NOMO-1 treated with dmso at 0.1 percent for 144 hours (cell line): Measurements from ENCODE around the gene SIX3.

ENCODE experiments used
- DNase-seq: peaks from one replicate; lab custom pipeline; 2025; ENCODE audit not compliant: unreplicated experiment; lab: John Stamatoyannopoulos, UW

The SIX3 gene

DNA sequence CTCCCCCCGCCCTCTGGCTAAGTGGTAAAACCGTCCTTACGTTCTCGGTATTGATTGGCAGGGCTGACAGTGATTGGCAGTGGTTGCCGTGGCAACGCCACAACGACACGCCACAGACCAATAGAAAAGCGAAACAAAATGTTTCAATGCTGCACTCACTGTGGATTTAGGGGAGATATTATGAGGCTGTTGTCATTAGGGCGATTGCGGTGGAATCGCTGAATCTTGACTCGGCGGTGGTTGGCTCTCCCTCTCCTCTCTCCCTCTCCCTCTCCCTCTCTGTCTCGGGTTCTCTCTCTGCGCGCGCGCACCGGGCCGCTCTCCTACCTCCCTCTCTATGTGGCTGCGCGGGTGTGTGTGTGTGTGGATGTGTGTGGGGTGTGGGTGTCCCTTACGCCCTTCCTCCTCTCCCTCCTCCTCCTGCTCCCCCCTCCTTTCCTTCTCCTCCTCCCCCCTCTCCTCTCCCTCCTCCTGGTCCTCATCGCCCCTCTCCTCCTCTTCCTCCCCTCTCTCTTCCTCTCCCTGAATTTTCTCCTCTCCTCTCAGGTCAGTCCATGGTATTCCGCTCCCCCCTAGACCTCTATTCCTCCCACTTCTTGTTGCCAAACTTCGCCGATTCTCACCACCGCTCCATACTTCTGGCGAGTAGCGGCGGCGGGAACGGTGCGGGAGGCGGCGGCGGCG lies at the start of gene SIX3:
TSS of gene SIX3 (plus strand) at position 152 of the 684 bp plus-strand sequence. CDS start at position 555, 403 bp downstream.
- DNase-seq = no peak

DNA sequence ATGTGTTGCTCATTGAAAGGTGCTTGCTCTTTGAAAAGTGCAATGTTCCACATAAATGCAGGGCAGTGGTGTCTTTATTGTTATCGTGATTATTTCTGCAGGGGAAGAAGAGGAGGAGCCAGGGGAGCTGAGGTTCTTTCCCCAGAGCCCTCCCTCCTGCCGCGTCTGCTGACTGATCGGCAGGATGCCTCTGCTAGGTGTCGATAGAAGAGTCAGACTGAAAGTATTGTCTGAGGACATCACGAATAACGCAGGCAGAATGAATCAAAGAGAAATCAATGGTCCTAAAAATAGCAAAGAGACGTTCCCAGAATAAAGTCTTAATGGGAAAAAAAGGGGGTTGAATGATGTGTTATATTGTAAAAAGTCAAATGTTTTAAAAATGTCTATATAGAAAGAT lies 47.4 kb upstream of the SIX3 start:
- no peak for DNase-seq

DNA sequence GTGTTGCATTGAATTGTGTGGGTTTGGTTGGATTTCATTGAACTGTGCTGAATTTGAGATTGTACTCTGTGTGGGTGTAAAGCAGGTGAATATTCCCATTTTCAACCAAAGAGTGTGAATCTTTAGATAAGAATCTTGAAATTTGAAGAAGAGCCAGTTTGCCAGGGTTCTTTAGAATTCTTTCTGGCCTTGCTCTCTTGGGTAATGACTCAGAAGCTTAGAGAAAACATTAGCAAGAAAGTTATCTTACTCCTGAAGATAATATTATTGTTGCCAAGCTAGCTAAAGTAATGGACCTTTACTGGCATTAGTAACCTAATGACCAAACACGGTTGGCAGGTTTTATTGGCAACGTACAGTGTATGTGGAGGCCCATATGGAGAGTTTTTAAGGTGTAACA lies 46.4 kb upstream of the SIX3 start:
- DNase-seq = no peak

DNA sequence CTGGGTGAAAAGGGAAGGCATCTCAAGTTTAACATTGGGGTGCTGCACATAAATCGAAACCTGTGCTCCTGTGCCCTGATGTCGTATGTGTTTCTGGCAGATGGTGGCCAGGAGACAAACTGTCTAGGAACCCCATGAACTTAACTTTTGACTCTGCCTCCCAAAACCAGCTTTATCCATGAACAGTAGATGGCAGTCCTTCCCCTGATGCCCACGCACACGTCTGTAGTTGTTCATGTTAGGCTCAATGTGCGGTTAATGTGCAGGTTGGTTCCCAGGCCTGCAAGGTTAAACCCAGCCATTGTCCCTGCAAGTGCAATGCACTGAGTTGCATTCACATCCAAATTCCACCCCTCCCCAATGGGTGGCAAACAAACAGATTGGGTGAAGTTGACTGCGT lies 44.1 kb upstream of the SIX3 start:
- DNase-seq = no peak

DNA sequence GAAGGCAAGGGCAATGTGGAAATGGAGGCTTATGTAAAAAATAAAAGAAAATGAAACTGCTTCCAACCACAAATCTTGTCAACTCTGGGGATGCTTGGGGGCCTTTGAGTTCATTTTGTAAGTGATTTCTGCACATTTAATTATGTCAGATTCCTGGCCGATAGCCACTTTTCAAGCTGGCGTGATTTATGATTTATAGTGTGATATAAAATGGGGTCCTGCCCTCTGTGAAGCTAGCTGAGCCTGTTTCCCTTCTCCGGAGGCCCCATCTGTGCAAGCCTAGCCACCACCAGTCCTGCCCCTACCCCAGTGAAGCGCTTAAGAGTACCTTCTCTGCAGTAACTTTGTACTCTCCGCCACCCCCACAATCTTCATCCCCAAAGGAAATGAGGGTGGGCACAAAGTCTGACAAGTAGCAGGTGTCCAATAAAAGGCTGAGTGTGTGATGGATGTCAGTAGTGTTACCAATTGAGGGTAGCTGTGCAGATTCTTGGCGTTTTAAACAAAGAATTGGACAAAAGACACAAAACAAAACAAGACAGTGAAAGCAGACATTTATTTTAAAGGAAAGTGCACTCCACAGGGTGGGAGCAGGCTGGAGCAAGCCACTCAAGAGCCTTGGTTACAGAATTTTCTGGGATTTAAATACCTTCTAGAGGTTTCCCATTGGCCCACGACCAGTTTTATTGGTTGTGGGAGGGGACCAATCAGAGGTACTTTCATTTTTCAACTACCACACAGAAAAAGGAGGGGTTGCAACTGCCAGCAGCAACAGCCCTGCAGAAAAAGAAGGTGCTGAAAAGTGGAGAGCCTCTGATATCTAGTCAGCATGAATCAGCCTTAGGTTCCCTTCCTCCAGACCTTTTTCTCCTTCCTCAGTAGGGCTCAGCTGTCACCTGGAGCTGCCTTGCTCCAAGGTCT lies 39.0 kb upstream of the SIX3 start:
- no peak for DNase-seq

DNA sequence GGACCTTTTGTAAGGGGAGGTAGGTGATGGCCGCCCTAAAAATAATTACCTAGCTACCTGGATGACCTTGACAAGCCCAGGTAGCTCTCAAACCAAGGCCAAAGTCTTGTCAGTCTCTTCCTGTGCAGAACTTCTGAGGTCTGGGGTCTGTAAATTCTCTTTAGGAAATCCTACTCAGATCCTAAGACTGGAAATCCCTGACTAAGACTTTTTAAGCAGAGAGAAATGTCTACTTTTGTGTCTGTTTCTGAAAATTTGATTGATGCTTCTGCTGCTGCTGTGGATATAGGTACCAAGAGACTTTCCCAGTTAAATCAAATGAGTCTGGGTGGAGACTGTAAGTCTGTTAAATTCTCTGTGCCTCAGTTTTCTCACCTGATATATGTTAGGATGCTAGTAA lies 36.9 kb upstream of the SIX3 start:
- DNase-seq = no peak

DNA sequence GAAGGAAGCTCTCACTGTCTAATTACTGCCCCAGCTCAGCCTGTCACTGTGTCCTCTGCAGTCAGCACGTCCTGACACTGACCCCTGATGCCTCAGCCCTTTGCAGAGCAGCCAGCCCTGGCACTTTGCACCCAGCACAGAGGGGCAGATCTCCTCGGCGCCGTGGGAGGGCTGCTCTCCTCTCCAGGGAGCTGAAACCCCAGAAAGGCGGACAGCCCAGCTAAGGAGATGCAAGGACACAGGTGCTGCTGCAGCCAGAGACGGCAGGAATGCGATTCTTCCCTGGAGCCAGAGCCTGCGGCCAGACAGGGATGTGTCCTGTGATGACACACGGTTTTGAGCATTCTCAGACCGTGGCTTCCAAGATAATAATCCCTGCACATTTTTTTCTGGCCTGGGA lies 34.5 kb upstream of the SIX3 start:
- no peak for DNase-seq

DNA sequence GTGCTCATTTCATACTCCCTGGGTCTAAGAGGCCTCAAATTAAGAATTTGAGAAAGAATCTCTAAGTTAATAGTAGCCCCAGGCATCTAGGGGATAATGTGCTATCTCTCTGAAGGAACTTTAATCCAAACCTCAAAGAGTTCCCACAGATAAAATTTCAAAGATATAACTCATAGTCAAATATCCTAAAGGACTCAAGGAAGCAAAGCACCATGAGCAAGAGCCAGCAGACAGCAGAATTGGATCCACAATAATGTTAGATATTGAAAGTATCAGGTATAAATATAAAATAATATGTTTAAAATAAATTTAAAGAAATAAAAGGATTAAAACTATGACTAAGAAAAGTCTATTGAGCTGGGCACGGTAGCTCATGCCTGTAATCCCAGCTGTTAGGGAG lies 31.7 kb upstream of the SIX3 start:
- no peak for DNase-seq

DNA sequence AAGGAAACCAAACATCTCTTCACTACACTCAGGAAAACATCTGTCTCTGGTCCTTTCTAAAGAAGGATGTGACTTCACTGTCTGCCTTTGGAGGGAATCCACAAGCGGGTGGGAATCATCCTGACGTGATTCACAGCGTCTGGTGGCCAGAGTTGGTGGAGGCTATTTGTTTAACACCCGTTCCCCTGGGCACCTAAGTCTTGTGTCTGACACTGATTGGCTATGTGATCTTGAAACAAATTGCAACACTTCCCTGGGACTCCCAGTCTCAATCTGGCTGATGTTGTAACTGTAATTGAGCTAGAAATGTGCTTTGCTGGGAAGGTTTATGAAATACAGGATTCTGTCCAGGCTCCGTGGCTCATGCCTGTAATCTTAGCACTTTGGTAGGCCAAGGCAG lies 28.8 kb upstream of the SIX3 start:
- DNase-seq = no peak

DNA sequence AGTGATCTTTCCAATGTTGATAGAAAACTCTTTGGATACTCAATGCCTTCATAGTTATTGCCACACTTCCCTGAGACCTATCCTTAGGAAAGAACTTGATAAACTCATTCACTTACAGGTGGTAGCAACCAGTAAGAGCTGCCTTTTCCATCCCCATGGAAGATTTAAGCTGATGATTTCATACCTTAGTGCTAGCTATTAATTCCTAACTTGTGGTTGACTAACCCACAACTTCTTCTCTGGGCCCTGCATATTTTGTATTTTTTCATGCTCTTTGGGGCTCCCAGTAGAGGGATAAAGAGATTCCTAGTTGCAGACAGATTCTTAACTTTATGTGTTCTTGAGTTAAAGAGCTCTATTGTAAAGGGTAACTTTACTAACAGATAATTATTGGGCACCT lies 25.2 kb upstream of the SIX3 start:
- no peak for DNase-seq

DNA sequence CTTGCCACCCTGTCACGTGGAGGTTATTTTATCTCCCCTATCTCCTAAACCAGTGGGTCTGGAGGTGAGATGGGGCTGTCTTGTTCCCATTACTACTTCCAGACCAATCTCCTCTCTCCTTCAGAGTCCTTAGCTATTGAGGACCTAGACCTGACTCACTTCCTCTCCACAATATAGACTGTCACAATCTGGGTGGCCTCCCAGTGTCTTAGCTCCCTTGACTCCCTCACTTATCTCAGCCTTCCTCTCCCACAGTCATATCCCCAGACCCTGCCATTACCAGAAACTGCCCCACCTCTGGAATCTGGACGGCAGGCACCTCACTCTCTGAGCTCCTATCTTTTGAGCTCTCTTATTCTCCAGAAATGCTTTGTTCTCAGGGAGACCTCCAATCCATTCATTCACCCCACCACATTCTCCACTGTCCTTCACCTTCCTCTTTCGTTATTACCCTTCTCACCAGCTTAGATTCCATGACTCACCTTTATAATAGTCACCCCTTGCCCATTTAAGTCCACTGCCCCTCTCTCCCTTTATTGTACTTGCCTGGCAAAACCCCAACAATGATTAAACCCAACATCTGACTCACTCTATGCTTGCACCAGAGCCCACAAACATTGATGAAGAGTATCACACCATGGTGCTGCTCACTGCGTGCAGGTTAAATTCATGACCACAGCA lies 23.3 kb upstream of the SIX3 start:
- no peak for DNase-seq

DNA sequence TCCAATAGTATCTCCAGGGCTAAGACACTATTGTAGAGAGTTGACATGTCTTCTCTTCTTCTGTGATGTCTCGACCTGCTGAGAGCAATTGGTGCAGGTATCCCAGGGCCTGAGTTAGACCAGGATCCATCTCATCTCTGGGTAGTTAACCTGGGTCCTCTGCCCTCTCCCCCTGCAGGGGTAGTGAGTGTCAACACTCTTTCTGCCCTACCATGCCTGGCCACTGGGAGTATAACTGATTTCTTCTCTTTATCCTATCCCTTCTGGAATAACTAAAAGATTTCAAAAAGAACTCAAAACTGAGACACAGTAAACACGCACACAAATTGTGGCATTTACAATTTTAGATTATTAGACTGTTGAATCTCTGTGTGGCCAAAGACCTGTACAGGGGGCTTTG lies 20.8 kb upstream of the SIX3 start:
- no peak for DNase-seq

DNA sequence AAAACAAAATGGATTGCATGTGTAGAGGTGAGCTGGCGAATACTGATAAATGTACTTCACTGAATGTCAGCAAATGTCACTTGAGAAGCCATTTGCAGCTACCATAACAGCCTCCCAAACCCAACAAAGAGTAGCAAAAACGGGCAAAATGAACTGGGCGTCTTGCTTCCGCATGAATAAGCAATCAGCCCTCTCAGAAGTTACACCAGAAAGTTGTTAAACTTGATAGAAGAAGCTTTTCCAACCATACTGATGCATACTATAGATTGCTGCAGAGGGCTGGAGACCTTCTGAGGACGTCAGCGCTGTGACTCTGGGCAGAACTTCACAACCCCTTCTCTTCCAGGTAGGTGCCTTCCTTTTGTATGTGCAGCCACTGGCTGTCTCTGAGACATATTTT lies 18.7 kb upstream of the SIX3 start:
- no peak for DNase-seq

DNA sequence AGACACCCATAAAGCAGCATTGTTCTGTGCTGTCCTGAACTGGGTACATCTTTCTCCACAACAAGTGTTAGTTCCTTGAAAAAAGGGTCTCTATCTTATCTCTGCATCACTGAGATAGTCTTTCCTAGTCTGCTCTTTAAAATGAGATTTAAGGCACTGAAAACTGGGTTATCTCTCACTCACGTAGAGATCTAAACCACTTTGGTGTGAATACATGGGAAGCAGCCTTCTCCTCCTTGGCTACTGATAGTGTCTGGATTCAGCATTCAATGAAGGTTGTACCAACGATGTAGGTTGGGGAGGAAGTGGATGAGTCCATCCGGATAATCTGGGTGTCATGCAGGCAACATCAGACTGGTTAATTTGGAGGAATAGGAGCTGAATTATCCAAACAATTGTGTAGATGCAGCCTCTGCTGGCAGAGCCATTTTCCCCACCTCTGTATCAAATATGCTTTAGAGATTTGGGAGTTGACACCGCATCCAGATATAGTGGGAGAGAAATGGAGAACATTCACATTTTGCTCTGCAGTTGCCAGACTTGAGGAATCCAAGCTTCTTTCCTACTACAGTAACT lies 15.9 kb upstream of the SIX3 start:
- no peak for DNase-seq

DNA sequence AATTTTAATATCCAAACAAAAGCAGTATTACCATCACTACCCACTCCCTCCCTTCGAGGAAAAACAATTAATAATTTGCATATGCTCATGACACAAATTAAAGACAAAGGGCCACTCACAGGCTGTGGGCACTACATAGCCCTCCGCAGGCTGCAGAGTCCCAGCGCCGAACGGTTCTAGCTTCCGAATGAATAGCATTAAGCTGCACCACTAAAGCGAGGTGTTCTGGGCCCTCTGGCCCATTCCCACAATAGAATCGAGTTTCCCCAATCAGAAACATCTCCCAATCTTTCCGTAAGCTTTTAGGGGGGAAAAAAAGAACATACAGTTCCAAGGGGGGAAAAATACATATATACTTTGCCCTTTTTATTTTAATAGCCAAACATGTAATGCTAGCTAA lies 14.5 kb upstream of the SIX3 start:
- DNase-seq = no peak

DNA sequence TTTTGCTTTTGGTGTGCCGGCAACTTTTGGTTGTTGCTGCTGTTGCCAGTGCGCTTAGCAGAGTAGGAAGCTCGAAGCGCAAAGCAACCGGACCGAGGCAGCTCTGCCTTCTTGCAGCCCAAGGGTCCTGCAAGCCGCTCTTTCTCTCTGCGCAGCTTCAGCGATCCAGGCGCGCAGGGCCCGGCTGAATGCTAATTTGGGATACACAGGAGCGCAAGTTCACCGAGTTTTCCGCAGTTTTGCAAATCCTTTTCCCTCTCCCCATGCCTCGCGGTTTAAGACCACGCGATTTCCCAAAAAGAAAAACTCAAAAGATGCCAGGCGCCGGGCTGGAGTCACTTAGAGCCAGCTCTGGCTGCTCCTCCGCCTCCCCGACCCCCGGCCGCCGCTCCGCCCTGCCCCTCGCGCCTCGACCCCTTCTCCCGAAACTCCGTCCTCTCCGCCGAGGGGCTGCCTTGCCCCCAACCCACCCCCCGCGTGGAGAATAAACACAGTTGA lies 13.5 kb upstream of the SIX3 start:
- no peak for DNase-seq

DNA sequence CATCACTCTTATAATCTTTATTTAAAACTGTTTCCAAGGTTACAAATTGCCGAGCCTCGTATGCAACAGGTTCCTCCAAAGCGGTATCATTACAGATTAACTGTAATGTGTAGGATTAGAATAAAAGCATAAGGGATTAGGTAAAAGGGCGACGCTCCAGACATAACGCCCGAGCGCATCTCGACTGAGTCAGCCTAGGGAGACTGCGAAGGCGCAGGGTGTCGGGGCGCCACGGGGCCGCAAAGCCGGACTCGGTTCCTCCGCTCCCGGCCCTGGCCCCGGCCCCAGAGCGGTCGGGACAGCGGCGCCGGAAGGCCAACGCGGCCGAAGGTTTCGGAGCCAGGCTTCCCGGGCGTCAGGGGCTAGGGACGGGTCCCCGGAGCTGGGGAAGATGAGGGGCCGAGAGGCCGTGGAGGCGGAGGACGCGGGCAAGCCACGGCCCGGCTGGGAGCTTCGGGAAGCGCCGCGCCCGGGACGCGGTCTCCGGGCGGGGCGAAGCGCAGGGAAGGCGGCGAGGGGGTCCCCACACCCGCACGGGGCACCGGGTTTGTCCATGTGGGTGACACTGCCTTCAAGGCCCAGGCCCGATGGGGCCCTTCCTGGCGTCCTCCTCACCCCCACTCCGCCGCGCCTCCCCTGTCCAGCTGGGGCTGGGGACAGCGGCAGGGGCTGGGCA lies 12.9 kb upstream of the SIX3 start:
- DNase-seq = no peak

DNA sequence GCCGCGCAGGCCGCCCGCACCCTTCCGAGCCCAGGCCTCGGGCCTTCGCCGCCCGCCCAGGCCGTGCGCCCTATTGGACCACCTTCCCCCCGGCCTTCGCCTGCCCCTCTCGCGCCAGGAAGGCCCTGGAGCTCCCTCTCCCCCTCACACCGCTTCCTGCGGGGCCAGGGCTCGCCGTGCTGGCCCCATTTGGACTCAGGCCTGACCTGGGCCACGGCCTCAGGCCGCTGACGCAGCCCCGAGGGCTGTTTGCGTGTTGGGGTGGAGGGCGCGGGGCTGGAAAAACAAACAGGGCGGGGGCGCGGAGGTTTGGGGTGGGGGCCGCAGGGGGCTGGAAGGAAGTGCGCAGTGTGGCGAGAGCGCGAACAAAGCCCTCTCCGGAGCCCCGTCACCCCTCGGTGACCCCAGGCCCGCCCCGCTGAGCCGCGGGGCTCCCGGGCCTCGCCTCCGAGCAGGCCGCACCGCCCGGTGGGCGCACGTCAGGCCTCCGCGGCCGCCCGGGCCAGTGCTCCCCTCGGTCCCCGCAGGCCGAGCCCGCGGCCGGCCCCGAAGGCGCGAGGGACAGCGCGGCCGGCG lies 12.3 kb upstream of the SIX3 start:
- no peak for DNase-seq

DNA sequence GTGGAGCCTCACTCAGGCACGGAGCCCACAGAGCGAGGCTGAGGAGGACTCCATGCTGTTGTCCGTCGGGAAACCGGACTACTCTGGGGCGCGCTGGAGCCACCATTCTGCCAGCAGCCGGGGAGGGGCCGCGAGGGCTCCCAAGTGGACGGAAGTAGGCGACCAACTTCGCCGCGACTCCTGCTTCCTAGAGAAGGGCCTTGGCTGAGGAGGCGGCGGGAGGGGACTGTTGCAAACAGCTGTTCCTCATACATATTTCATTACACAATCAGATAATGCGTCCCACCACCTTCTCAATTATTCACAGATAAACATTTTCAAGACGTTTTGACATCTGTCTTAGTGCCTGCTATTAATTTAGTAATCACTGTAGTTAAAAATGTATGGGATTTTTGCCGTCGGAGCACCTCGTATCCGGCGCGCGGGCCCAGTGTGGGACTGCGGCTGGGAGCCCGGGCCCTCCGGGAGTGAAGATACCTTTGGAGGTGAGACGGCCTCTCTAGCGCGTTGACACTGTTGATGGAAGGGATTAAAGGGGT lies 11.7 kb upstream of the SIX3 start:
- no peak for DNase-seq
